ENCODE data around the gene SLC6A20.

Gene SLC6A20

GRCh38 chr3:45778761-45779201 lies 17.6 kb downstream of the SLC6A20 start:
- DNase-seq (ENCODE audit: low read depth in 2 of 2), result no peak

- no peak for DNase-seq (ENCODE audit: low read depth in 2 of 2)
These were observed 18.5 kb downstream of the SLC6A20 start for GRCh38 chr3:45777746-45778386.

- no peak for DNase-seq (ENCODE audit: low read depth in 2 of 2)
These were observed 19.1 kb downstream of the SLC6A20 start for GRCh38 chr3:45777111-45777745.

GRCh38 chr3:45776611-45777010 lies 19.7 kb downstream of the SLC6A20 start:
- DNase-seq (ENCODE audit: low read depth in 2 of 2), result no peak

- no peak for DNase-seq (ENCODE audit: low read depth in 2 of 2)
These were observed 20.1 kb downstream of the SLC6A20 start for GRCh38 chr3:45776301-45776595.

- no peak for DNase-seq (ENCODE audit: low read depth in 2 of 2)
These were observed 20.6 kb downstream of the SLC6A20 start for GRCh38 chr3:45775571-45776300.

GRCh38 chr3:45774581-45775521 lies 21.5 kb downstream of the SLC6A20 start:
- no peak for DNase-seq (ENCODE audit: low read depth in 2 of 2)

GRCh38 chr3:45773714-45774449 lies 22.5 kb downstream of the SLC6A20 start:
- DNase-seq (ENCODE audit: low read depth in 2 of 2), result no peak

GRCh38 chr3:45773072-45773471 lies 23.3 kb downstream of the SLC6A20 start:
- no peak for DNase-seq (ENCODE audit: low read depth in 2 of 2)

- no peak for DNase-seq (ENCODE audit: low read depth in 2 of 2)
These were observed 23.8 kb downstream of the SLC6A20 start for GRCh38 chr3:45772341-45773035.

GRCh38 chr3:45771831-45772230 lies 24.5 kb downstream of the SLC6A20 start:
- no peak for DNase-seq (ENCODE audit: low read depth in 2 of 2)

- no peak for DNase-seq (ENCODE audit: low read depth in 2 of 2)
These were observed 25.1 kb downstream of the SLC6A20 start for GRCh38 chr3:45771166-45771775.

GRCh38 chr3:45765958-45766357 lies 30.4 kb downstream of the SLC6A20 start:
- DNase-seq (ENCODE audit: low read depth in 2 of 2), result no peak

GRCh38 chr3:45765266-45765851 lies 31.0 kb downstream of the SLC6A20 start:
- no peak for DNase-seq (ENCODE audit: low read depth in 2 of 2)

GRCh38 chr3:45763303-45763675 lies 33.0 kb downstream of the SLC6A20 start:
- no peak for DNase-seq (ENCODE audit: low read depth in 2 of 2)

GRCh38 chr3:45762647-45763302 lies 33.6 kb downstream of the SLC6A20 start:
- no peak for DNase-seq (ENCODE audit: low read depth in 2 of 2)

- no peak for DNase-seq (ENCODE audit: low read depth in 2 of 2)
These were observed 34.5 kb downstream of the SLC6A20 start for GRCh38 chr3:45761831-45762230.

- DNase-seq (ENCODE audit: low read depth in 2 of 2), result peak in 1 of 2 donors; percentile 7
These were observed 35.2 kb downstream of the SLC6A20 start for GRCh38 chr3:45760878-45761711.
